HG02973 (cell line): ENCODE results near the gene RHD.
"Not testable (repeated sequence)": the region's sequence is repeated elsewhere in the genome, so short reads cannot be mapped to it uniquely, and the experiment has no call there.

Experiments
- ATAC-seq: cut with Tn5 transposase; IDR thresholded peaks from one replicate; pipeline ENCODE4 v1.9.1; 2021; ENCODE audit warnings: moderate library complexity; ENCODE audit not compliant: unreplicated experiment

RHD gene

DNA sequence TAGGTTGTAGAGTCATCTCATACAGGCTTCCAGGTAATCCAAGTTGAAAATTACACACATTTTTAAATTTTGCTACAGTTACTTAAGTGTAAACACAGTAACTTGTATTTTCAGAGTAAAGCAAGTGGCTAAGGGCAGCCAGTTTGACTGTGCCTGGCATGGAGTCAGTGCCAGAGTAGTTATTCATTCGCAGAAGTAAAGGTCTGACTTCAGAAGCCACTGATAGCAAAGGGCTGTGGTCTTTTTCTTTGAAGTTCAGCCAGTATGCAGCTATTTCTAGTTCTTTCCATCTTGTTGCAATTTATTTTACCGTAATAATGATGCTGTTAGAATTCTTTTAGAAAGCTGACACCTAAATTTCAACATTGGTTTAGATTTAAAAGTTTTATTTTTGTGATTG lies 75.2 kb downstream of the RHD start:
- ATAC-seq, result no peak

DNA sequence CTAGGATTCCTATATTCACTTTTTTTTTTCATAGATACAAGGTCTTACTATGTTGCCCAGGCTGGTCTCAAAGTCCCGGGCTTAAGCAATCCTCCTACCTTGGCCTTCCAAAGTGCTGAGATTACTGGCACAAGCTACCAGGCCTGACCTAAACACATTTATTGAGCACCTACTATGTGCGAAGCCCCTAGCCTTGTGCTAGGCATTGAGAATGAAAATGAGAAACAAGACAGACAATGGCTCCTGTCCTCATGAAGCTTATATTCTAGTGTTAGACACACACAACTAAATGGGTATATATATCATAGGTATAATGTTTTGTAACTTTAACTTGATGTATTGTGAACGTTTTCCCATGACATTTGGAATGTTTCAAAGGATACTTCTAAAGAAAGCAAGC lies 77.3 kb downstream of the RHD start:
- no peak for ATAC-seq

DNA sequence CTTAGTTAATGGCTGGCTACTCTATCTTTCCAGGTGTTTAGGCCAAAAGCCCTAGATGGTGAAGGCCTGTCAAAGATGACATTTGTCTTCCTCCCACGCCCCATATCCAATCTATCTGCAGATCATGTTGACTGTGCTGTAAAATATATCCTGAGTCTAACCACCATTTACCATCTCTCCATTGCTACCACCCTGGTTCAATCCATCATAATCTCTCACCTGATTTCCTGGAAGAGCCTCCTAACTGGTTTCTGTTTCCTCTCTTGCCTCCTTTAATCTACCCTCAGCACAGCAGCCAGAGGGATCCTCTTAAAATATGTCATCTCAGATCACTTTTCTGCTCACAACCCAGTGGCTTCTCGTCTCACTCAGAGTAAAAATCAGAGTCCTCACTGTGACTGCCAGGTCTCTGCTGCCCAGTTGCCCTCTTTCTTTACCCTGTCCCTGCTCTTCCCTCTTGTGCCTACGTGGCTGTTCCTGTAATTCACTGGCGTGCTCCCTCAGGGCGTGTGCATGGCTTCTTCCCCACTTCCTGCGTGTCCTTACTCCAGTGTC lies 83.6 kb downstream of the RHD start:
- no peak for ATAC-seq

DNA sequence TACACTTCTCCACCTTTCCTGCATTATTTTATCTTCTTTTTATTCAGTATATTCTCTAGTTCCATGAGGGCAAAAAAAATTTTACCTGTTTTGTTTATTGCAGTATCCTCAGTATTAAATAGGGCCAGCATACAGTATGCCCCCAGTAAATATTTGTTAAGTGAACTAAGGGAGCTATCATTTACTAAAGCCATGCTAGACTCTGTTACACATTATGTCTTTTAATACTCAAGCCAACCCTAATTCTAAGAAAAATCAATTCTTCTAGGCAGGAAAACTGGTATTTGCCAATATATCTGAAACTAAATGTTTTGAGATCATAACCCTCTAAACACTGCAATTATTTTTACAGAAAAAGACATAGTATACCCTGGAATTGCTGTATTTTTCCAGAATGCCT lies 84.1 kb downstream of the RHD start:
- no peak for ATAC-seq

DNA sequence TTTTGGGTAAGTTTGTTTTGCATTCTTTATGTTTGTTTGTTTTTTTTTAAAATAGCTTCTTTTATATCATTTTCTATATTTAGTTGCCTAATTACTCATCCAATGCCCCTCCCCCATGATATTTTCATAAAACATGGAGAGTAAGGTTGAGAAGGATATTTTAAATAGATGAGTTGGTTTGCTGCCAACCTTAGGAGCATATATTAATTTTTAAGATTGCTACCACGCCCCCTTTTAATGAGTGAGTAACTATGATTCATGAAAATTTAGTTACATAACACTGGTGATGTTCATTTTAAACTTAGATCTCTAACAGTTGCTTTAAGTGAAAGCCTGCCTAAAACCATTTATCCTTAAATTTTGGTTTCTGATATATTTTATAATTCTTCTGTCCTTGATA lies 84.5 kb downstream of the RHD start:
- no peak for ATAC-seq

DNA sequence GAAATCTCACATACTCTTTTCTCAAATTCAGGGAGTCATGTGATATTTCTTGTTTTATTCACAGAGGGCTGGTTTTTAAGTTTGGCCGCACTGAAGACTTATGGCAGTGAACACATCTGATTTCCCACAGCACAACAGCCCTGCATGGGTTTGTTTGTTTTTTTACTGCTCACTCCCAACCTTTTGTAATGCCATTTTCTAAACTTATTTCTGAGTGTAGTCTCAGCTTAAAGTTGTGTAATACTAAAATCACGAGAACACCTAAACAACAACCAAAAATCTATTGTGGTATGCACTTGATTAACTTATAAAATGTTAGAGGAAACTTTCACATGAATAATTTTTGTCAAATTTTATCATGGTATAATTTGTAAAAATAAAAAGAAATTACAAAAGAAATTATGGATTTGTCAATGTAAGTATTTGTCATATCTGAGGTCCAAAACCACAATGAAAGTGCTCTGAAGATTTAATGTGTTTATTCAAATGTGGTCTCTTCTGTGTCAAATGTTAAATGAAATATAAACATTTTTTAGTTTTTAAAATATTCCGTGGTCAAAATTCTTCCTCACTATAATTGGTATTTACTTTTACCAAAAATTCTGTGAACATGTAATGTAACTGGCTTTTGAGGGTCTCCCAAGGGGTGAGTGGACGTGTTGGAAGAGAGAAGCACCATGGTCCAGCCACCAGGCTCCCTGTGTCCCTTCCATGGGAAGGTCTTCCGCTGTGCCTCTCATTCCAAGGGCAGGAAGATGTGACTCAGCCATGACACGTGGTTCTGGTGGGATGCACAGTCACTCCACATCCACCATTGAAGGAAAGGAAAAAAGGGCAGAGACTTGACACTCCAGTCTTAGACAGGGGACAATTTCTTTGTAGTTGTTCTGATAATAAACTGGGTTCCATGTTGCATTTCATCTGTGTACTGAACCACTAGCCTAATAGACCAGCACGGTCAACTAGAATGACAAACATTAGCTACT lies 88.6 kb downstream of the RHD start:
- ATAC-seq, result no peak

DNA sequence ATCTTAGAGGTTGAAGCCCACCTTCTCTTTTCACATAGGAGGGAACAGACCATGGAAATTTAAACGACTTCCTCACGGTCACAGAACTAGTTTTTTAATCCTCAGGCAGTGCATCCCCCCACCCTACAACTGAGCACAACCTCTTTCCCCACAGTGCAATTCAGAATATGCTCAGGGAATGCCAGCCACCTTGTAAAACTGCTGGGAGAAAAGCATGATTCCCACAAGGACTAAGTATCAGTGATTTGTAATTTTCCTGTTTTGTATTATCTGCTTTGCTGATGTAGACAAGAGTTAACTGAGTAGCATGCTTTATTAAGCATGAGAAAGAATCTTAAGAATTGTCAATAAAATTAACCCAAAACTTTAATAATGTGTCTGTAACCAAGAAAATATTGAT lies 89.6 kb downstream of the RHD start:
- ATAC-seq, result no peak

DNA sequence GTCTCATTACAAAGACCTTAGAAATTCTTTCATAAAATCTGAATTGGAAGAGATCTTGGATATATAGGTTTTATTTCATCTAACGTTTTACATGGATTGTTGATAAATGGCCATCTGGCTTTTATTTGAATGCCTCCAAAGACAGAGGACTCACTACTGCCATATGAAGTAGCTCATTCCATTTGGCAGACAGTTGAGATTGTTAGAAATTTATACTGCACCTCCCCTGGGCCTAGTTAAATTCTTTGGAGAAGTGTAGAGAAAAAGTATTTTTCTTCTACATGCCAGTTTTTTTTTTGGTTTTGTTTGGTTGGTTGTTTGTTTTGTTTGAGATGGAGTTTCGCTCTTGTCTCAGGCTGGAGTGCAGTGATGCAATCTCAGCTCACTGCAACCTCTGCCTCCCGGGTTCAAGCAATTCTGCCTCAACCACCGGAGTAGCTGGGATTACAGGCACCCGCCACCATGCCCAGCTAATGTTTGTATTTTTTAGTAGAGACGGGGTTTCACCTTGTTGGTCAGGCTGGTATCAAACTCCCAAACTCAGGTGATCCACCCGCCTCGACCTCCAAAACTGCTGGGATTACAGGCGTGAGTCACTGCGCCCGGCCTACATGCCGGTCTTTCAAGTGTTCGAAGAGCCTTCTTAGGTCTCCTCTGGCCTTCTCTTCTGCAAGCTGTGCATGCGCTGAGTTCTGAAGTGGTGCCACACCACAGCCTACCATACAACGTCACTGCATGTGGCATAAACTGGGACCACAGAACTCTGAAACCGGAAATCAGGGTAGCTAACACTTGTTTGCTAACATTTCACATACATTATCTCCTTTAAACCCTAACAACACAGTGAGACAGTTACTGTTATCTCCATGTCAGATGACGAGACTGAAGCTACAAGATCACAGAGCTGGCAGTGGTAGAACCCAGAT lies 90.6 kb downstream of the RHD start:
- not testable (repeated sequence) for ATAC-seq

DNA sequence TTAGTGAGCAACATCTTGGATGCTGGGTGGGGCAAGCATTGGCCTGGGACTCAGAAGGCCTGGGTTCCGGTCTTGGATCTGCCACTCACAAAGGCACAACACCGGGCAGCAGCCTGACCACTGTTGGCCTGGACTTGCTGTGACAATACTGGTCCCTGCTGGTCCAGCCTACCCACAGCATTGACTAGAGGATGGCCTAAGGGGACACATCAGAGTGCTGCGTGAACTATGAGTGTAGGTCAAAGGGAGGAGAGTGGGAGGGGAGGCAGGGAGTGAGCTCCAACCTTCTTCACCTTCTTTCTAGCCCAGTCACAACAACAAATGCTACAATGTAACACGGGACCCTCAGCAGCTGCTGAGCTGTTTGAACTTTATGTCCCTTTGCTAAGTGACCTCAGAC lies 96.9 kb downstream of the RHD start:
- no peak for ATAC-seq

DNA sequence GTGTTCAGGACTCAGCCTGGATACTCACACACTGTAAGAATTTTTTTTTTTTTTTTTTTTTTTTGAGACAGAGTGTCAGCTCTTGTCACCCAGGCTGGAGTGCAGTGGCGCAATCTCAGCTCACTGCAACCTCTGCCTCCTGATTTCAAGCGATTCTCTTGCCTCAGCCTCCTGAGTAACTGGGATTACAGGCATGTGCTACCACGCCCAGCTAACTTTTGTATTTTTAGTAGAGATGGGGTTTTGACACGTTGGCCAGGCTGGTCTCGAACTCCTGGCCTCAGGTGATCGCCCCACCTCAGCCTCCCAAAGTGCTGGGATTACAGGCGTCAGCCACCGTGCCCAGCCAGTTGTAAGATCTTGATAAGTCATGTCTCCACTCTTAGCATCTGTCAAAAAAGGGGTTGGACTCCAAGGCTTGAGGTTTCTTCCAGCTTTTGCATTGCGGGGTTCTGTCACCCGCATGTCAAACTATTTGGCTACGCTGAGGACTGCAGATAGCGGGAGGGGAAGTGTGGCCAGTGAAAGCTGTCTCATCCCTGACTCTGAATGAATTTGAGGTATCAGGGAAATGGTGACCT lies 97.5 kb downstream of the RHD start:
- ATAC-seq, result not testable (repeated sequence)

DNA sequence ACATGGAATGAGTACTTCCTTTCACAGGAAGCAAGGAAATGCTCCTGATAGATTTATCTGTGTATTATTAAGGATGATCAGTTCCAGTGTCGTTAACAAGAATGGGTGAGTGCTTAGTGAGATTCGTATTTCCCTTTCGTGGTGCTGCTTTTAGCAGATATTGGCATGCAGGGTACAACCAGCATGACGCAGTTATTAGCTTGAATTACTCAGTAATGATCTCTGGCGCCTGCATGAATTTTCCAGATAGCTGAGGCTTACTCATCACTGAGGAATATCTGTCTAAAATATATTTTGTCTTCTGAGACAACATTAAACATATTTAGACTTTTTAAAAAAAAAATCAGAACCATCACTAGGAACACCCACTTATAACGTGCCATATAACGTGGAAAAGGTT lies 99.4 kb downstream of the RHD start:
- not testable (repeated sequence) for ATAC-seq

DNA sequence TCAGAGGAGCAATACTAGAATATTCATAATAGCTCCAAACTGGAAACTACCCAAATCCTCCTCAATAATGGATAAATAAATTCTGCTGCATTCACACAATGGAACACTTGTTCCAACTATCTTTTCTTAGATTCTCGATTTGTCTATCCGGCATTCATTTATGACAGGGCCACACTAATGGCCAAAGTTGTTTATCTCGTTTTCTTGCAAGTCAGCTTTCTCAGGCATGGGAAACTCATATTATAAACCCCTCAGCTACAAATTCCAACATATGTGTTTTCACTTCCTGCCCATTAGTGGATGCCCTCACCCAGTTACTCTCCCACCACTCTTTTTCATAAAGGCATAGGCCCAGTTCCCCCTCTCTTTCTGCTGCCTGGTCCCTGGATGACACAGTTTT lies 106.1 kb downstream of the RHD start:
- not testable (repeated sequence) for ATAC-seq
